Endodermal cell (in vitro differentiated cells): ENCODE data around the gene STAP2. TPM values are rescaled to one million over a fixed set of nuclear protein-coding genes. Genes with fewer than 3 reads are reported as not detected.

ENCODE experiments used
- DNase-seq: peaks from one replicate; pipeline ENCODE4 v3.0.0-alpha.2; 2017
- H3K27ac ChIP-seq: 2 replicates; pipeline ENCODE4 v1.5.1; 2013; ENCODE audit warnings: mild to moderate bottlenecking, low read depth, low read length, moderate library complexity
- H3K27me3 ChIP-seq: 2 replicates; pipeline ENCODE4 v1.6.1; 2013; ENCODE audit warnings: mild to moderate bottlenecking, low read length, moderate library complexity; ENCODE audit not compliant: insufficient read depth, control insufficient read depth, poor library complexity, severe bottlenecking
- H3K36me3 ChIP-seq: 2 replicates; pipeline ENCODE4 v1.7.0; 2013; ENCODE audit warnings: mild to moderate bottlenecking, low read length, moderate library complexity; ENCODE audit not compliant: control insufficient read depth, insufficient read depth
- H3K4me1 ChIP-seq: one replicate; pipeline ENCODE4 v1.7.0; 2013; ENCODE audit warnings: low read length; ENCODE audit not compliant: control insufficient read depth, insufficient read depth
- H3K4me3 ChIP-seq: 2 replicates; pipeline ENCODE4 v1.5.1; 2013; ENCODE audit warnings: mild to moderate bottlenecking, low read length, moderate library complexity
- H3K9ac ChIP-seq: 2 replicates; pipeline ENCODE4 v1.6.1; 2013; ENCODE audit warnings: mild to moderate bottlenecking, low read length, moderate library complexity; ENCODE audit not compliant: poor library complexity, severe bottlenecking; ENCODE audit errors: extremely low read depth
- H3K9me3 ChIP-seq: 2 replicates; pipeline ENCODE4 v1.6.1; 2013; ENCODE audit warnings: mild to moderate bottlenecking, low read length, moderate library complexity; ENCODE audit not compliant: control insufficient read depth
- H3K27ac Mint-ChIP-seq: 2 replicates; pipeline ENCODE4 v1.8.0; 2020; ENCODE audit warnings: mixed read lengths
- H3K27me3 Mint-ChIP-seq: 2 replicates; pipeline ENCODE4 v1.8.0; 2021; ENCODE audit warnings: mild to moderate bottlenecking, mixed read lengths; ENCODE audit not compliant: insufficient read depth
- H3K36me3 Mint-ChIP-seq: 2 replicates; pipeline ENCODE4 v1.8.0; 2020; ENCODE audit warnings: low read depth, mixed read lengths
- H3K4me1 Mint-ChIP-seq: 2 replicates; pipeline ENCODE4 v1.8.0; 2020; ENCODE audit warnings: mixed read lengths
- H3K4me3 Mint-ChIP-seq: 2 replicates; pipeline ENCODE4 v1.8.0; 2020; ENCODE audit warnings: mild to moderate bottlenecking, moderate library complexity, mixed read lengths
- H3K9me3 Mint-ChIP-seq: 2 replicates; pipeline ENCODE4 v1.8.0; 2020; ENCODE audit warnings: mild to moderate bottlenecking, mixed read lengths
- CTCF ChIP-seq: fragments of 200-600 bp; sonication (generic); conservative IDR thresholded peaks from 2 replicates; pipeline ENCODE4 v1.5.0; 2021; ENCODE audit warnings: antibody characterized with exemption, mild to moderate bottlenecking
- WGBS, 2 experiments: methylation state at CpG; one replicate each; pipeline versions ENCODE4 v1.1.5 to v1.1.7; 2013; ENCODE audit warnings: missing lambda C conversion rate in 2 of 2, mixed read lengths in 1 of 2; ENCODE audit not compliant: insufficient coverage in 1 of 2, insufficient read length in 1 of 2; 5-methylcytosine and 5-hydroxymethylcytosine counted together
- total RNA-seq, 2 donors: library from RNA; stranded (reverse); fragmentation: NEBNext Ultra II Directional in 1 of 2; extraction: Animal tissue kit (Norgen Biotek cat#: 25700) in 1 of 2; gene quantifications; 2 replicates in 1 of 2; 3 replicates in 1 of 2; pipeline ENCODE4 v1.2.1, GENCODE V29; 2021

The STAP2 gene
- total RNA-seq, 2 donors from 2014 or later, result 12.7 to 13.3 TPM

- peaks cover 3% of the 10 kb centered on the region for H3K4me1 ChIP-seq
- no peak overlapping the region for H3K9ac ChIP-seq
Observed at GRCh38 chr19:4376671-4376990, 38.0 kb upstream of the STAP2 start.

GRCh38 chr19:4376028-4376670 lies 37.5 kb upstream of the STAP2 start:
- no peak overlapping the region for H3K4me3 ChIP-seq
- peaks cover 33% of the 10 kb centered on the region for H3K4me1 Mint-ChIP-seq
- peak; percentile 9 for TF ChIP-seq CTCF
- H3K27me3 Mint-ChIP-seq, result no peaks in the 10 kb centered on the region
- H3K9me3 ChIP-seq, result no peaks in the 10 kb centered on the region
- no peak overlapping the region for H3K9ac ChIP-seq
- 82 to 88% methylated on average over 12 to 16 of the region's 16 CpGs for whole genome bisulfite sequencing, 2 experiments
- H3K4me3 Mint-ChIP-seq, result no peak overlapping the region
- peak overlapping the region; percentile 92 for H3K27ac Mint-ChIP-seq
- H3K9me3 Mint-ChIP-seq, result no peaks in the 10 kb centered on the region
- peak; percentile 52 for DNase-seq
- H3K27me3 ChIP-seq, result no peaks in the 10 kb centered on the region
- no peaks in the 10 kb centered on the region for H3K36me3 Mint-ChIP-seq
- peaks cover 3% of the 10 kb centered on the region for H3K4me1 ChIP-seq
- no peaks in the 10 kb centered on the region for H3K36me3 ChIP-seq
- H3K27ac ChIP-seq, result peak overlapping the region; percentile 3

More at GRCh38 chr19:4376671-4376990, 38.0 kb upstream of the STAP2 start:
- Mint-ChIP-seq H3K4me1 (peaks cover 33% of the 10 kb centered on the region), H3K27me3 (no peaks in the 10 kb centered on the region), H3K27ac (peak overlapping the region; percentile 90), H3K36me3 (no peaks in the 10 kb centered on the region), H3K4me3 (no peak overlapping the region), H3K9me3 (no peaks in the 10 kb centered on the region)
- H3K9me3 ChIP-seq, result no peaks in the 10 kb centered on the region
- H3K27ac ChIP-seq, result no peak overlapping the region
- peak; percentile 75 for DNase-seq
- TF ChIP-seq CTCF, result no peak
- WGBS, 2 experiments, result 79% methylated on average over 10 of the region's 10 CpGs; no CpG with 5 or more reads in 1 of the 2 experiments
- H3K27me3 ChIP-seq, result no peaks in the 10 kb centered on the region
- H3K36me3 ChIP-seq, result no peaks in the 10 kb centered on the region
- H3K4me3 ChIP-seq, result no peak overlapping the region

- DNase-seq, result peak; percentile 91
- 79 to 81% methylated on average over 9 to 16 of the region's 16 CpGs for WGBS, 2 experiments
- Histone ChIP-seq H3K27ac (peak overlapping the region; percentile 83), H3K9me3 (no peaks in the 10 kb centered on the region), H3K4me1 (peaks cover 3% of the 10 kb centered on the region), H3K27me3 (no peaks in the 10 kb centered on the region), H3K9ac (no peak overlapping the region), H3K4me3 (no peak overlapping the region), H3K36me3 (no peaks in the 10 kb centered on the region)
- Mint-ChIP-seq H3K36me3 (no peaks in the 10 kb centered on the region), H3K9me3 (no peaks in the 10 kb centered on the region), H3K4me1 (peaks cover 33% of the 10 kb centered on the region), H3K27me3 (no peaks in the 10 kb centered on the region), H3K4me3 (no peak overlapping the region), H3K27ac (peak overlapping the region; percentile 92)
- peak; percentile 70 for TF ChIP-seq CTCF
Observed at GRCh38 chr19:4375164-4376027, 36.8 kb upstream of the STAP2 start.
